Measurements from ENCODE around the gene EFR3B.

DNA sequence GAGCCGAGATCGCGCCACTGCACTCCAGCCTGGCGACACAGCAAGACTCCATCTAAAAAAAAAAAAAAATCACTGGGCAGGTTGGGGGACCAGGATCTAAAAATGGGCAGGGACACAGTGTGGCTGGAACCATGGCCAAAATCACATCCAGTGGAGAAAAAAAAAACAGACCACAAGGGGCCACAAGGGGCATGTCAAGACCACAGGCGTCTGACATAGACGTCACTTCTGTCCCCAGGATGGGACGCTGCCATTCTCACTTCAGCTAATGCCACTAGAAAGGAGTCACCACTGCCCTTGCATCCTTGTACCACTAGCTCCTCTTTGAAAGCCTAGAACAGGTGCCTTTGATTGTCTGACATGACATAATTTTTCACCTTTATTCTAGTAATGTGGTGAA is 129.0 kb downstream of the EFR3B start:
- TF ChIP-seq POLR2A (IDR thresholded peaks at IDR 0.05; ENCODE audit: low read length): no peak
- no peak for TF ChIP-seq GATA1 (IDR thresholded peaks at IDR 0.05; ENCODE audit: low read depth, low read length)

Data from erythroblast (primary cell).